Inflammatory macrophage (primary cell): Measurements from ENCODE around the gene CDKN1A.
A peak's percentile ranks its signal among the peaks of the same experiment; 100 is the strongest.
"Not testable (repeated sequence)": the region's sequence is repeated elsewhere in the genome, so short reads cannot be mapped to it uniquely, and the experiment has no call there.

Experiments used
- DNase-seq, 2 donors: peaks; one replicate each; pipeline ENCODE4 v3.0.0-alpha.2; 2020 to 2022

The CDKN1A gene

GRCh38 chr6:36721369-36722140 lies 43.0 kb downstream of the CDKN1A start:
- no peak for DNase-seq

DNA sequence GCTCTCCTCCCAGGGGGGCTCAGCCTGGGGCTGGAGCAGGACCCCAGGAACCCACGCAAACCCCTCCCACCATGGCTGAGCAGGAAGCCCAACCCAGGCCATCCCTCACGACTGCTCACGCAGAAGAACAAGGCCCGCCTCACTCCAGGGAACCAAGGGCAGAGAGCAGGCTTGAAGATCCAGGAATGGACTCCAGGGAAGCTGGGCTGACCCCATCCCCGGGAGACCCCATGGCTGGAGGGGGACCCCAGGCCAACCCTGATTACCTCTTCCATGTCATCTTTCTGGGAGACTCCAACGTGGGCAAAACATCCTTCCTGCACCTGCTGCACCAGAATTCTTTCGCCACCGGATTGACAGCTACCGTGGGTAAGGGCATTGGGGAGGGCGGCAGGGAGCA lies 43.9 kb downstream of the CDKN1A start:
- no peak for DNase-seq

- DNase-seq: no peak
These were observed 44.4 kb downstream of the CDKN1A start for GRCh38 chr6:36722879-36723278.

GRCh38 chr6:36723992-36724391 lies 45.5 kb downstream of the CDKN1A start:
- DNase-seq: not testable (repeated sequence)

- peak; percentile 61 to 71 for DNase-seq
These were observed 46.2 kb downstream of the CDKN1A start for GRCh38 chr6:36724514-36725390.

- DNase-seq: no peak
These were observed 47.1 kb downstream of the CDKN1A start for GRCh38 chr6:36725581-36725980.

- DNase-seq: peak; percentile 92 to 94
These were observed 49.0 kb downstream of the CDKN1A start for GRCh38 chr6:36727505-36728021.

GRCh38 chr6:36728289-36729160 lies 50.0 kb downstream of the CDKN1A start:
- no peak for DNase-seq

GRCh38 chr6:36729161-36729524 lies 50.6 kb downstream of the CDKN1A start:
- no peak for DNase-seq

DNA sequence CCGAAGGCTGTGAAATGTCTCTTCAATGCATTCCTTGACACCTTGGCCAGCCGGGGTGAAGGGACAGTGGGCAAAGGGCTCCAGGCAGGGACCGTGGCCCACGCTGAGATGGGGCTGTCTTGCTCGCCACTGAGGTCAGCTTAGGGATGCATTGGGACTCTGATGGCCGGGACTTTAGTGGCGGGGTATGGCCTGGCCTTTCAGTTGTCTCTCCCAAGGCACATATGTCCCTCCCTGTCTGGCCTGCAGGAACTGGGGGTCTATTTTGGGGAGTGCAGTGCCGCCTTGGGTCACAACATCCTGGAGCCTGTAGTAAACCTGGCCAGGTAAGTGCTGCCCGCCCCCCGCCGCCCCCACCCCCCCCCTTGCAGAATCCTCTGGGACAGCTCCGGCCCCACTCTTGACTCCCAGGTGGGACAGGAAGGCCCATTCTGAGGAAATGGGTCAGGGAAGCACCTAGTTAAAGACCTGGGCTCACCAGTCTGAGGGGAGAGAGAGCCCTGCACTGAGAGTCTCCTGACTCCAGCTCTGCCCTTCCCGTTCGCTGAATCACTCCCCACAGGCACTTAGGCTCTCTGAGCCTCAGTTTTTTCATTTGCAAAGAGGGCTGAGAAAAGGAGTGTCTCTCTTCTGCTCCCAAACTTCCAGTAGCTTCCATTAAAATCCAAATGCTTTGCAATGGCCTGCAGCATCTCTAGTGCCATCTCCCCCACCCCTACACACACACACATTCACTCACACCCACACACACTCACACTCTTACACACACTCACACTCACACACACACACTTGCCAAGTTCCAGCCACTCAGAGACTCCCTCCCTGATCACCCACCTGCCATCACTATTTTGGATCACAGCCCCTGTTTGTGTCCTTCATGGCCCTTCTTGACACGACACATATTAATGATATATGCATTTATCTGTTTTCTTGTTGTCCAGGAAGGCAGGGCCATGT lies 52.2 kb downstream of the CDKN1A start:
- DNase-seq: no peak

DNA sequence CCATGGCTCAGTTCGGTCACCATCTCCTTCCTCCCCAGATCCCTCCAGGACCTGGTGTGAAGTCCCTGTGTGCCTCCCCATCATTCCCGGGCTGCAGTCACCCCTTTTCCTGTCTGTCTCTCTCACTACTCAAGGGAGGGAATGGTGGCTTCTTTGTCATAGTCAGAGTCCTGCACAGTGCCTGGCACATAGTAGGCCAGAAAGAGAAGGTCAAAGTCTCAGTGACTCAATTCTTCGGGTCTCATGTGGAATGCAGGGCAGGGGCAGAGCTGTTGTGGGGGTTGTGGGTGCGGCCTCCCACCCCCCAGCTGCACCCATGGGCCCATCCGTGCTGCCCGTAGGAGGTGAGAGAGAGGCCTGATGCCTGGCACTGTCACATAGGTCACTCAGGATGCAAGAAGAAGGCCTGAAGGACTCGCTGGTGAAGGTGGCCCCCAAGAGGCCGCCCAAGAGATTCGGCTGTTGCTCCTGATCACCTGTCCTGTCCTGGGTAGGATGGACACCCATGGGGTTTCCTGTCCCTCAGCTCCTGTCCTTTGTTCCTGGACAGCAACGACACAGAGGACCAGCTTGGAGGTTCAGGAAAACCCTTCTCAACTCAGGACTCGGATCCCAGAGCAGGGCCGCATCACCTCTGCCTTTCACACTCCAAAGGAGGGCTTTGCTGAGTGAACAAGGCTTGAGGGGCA lies 53.3 kb downstream of the CDKN1A start:
- no peak for DNase-seq

- no peak for DNase-seq
These were observed 54.8 kb downstream of the CDKN1A start for GRCh38 chr6:36733300-36733699.

- DNase-seq: no peak
These were observed 56.1 kb downstream of the CDKN1A start for GRCh38 chr6:36734486-36735060.

GRCh38 chr6:36735110-36736071 lies 56.9 kb downstream of the CDKN1A start:
- peak; percentile 62 for DNase-seq
